GM19240 (cell line): Measurements from ENCODE around the gene LSM3.

Source experiments
- DNase-seq: peaks from one replicate; pipeline ENCODE4 v3.0.0; 2011; ENCODE audit warnings: low spot score; ENCODE audit not compliant: insufficient read length

Gene LSM3

GRCh38 chr3:14143271-14144225 lies 35.1 kb upstream of the LSM3 start:
- no peak for DNase-seq

GRCh38 chr3:14144423-14145075 lies 34.1 kb upstream of the LSM3 start:
- peak; percentile 91 for DNase-seq

GRCh38 chr3:14145236-14145635 lies 33.4 kb upstream of the LSM3 start:
- DNase-seq, result no peak

GRCh38 chr3:14145670-14146380 lies 32.8 kb upstream of the LSM3 start:
- DNase-seq, result no peak

GRCh38 chr3:14146381-14147065 lies 32.1 kb upstream of the LSM3 start:
- no peak for DNase-seq

- DNase-seq, result no peak
These were observed 31.6 kb upstream of the LSM3 start for GRCh38 chr3:14147066-14147435.

- no peak for DNase-seq
These were observed 31.0 kb upstream of the LSM3 start for GRCh38 chr3:14147617-14148016.

- DNase-seq, result no peak
These were observed 30.3 kb upstream of the LSM3 start for GRCh38 chr3:14148041-14148985.

GRCh38 chr3:14150078-14150477 lies 28.5 kb upstream of the LSM3 start:
- no peak for DNase-seq

- DNase-seq, result no peak
These were observed 28.0 kb upstream of the LSM3 start for GRCh38 chr3:14150491-14151230.

- DNase-seq, result no peak
These were observed 27.0 kb upstream of the LSM3 start for GRCh38 chr3:14151471-14152083.

- no peak for DNase-seq
These were observed 26.2 kb upstream of the LSM3 start for GRCh38 chr3:14152233-14152962.

GRCh38 chr3:14152963-14153355 lies 25.7 kb upstream of the LSM3 start:
- DNase-seq, result no peak

- DNase-seq, result no peak
These were observed 25.0 kb upstream of the LSM3 start for GRCh38 chr3:14153663-14154062.

GRCh38 chr3:14154276-14154675 lies 24.3 kb upstream of the LSM3 start:
- no peak for DNase-seq

GRCh38 chr3:14154895-14155440 lies 23.6 kb upstream of the LSM3 start:
- no peak for DNase-seq

GRCh38 chr3:14156201-14156600 lies 22.4 kb upstream of the LSM3 start:
- no peak for DNase-seq

GRCh38 chr3:14156843-14157561 lies 21.6 kb upstream of the LSM3 start:
- DNase-seq, result no peak
